ENCODE data around the gene SLCO2B1.

GRCh38 chr11:75202195-75202594 lies 51.3 kb downstream of the SLCO2B1 start:
- no peak for TF ChIP-seq POLR2A (IDR thresholded peaks at IDR 0.05)
- no peak for TF ChIP-seq CTCF (IDR thresholded peaks at IDR 0.05)

Data from testis (tissue), 2 donors.